Natural killer cell (primary cell): ENCODE measurements around the gene RLN1. TPM values are rescaled to one million over a fixed set of nuclear protein-coding genes. Genes with fewer than 3 reads are reported as not detected.
"Not testable (repeated sequence)": the region's sequence is repeated elsewhere in the genome, so short reads cannot be mapped to it uniquely, and the experiment has no call there.

Experiments used
- ATAC-seq, 3 donors: fragments of 150-1000 bp in 2 of 3; fragments of 200-7000 bp in 1 of 3; cut with Tn5 transposase; 1 replicate in 1 of 3; 2 replicates in 2 of 3; pipeline ENCODE4 v1.10.0; 2021; ENCODE audit warnings: mild to moderate bottlenecking in 2 of 3, moderate library complexity in 2 of 3
- DNase-seq, 2 donors: peaks; one replicate each; pipeline versions ENCODE4 v3.0.0 to v3.0.0-alpha.2; 2013 to 2021; ENCODE audit warnings: mixed read lengths in 1 of 2
- H3K27ac ChIP-seq: one replicate; pipeline ENCODE4 v1.5.1; 2013; ENCODE audit warnings: mild to moderate bottlenecking, low read length
- H3K27me3 ChIP-seq: one replicate; pipeline ENCODE4 v1.6.1; 2013; ENCODE audit warnings: low read length; ENCODE audit not compliant: control insufficient read depth, insufficient read depth
- H3K36me3 ChIP-seq: one replicate; pipeline ENCODE4 v1.6.1; 2013; ENCODE audit warnings: low read length; ENCODE audit not compliant: control insufficient read depth, insufficient read depth
- H3K4me1 ChIP-seq: one replicate; pipeline ENCODE4 v1.6.1; 2013; ENCODE audit warnings: low read length; ENCODE audit not compliant: control insufficient read depth, insufficient read depth
- H3K4me3 ChIP-seq: one replicate; pipeline ENCODE4 v1.5.1; 2013; ENCODE audit warnings: low read length
- H3K9me3 ChIP-seq: one replicate; pipeline ENCODE4 v1.6.1; 2013; ENCODE audit warnings: low read length; ENCODE audit not compliant: control insufficient read depth, insufficient read depth
- H3K27ac Mint-ChIP-seq, 2 donors: one replicate each; pipeline ENCODE4 v1.8.0; 2022; ENCODE audit warnings: mild to moderate bottlenecking in 2 of 2, mixed read lengths in 2 of 2, moderate library complexity in 1 of 2
- H3K27me3 Mint-ChIP-seq, 2 donors: one replicate each; pipeline ENCODE4 v1.8.0; 2022; ENCODE audit warnings: low read depth in 2 of 2, mixed read lengths in 2 of 2
- H3K36me3 Mint-ChIP-seq: one replicate; pipeline ENCODE4 v1.8.0; 2022; ENCODE audit warnings: mixed read lengths
- H3K4me1 Mint-ChIP-seq, 2 donors: one replicate each; pipeline ENCODE4 v1.8.0; 2022; ENCODE audit warnings: mixed read lengths in 2 of 2
- H3K4me3 Mint-ChIP-seq: one replicate; pipeline ENCODE4 v1.8.0; 2022; ENCODE audit warnings: mild to moderate bottlenecking, moderate library complexity, mixed read lengths
- H3K9me3 Mint-ChIP-seq, 2 donors: one replicate each; pipeline ENCODE4 v1.8.0; 2022; ENCODE audit warnings: mixed read lengths in 2 of 2
- WGBS: methylation state at CpG from one replicate; pipeline ENCODE4 v1.1.7; 2013; ENCODE audit warnings: missing lambda C conversion rate; ENCODE audit not compliant: insufficient coverage; 5-methylcytosine and 5-hydroxymethylcytosine counted together
- intact Hi-C: fragments of 100-400 bp; cut with micrococcal nuclease; formaldehyde crosslinking; loops from one replicate; pipeline ENCODE4 v1.14.2; 2022
- total RNA-seq, 4 donors: library from RNA; stranded (reverse); fragments of 120-200 nt in 1 of 4; gene quantifications; one replicate each; pipeline versions ENCODE4 v1.2.3 to v1.2.4, GENCODE V29; 2013 to 2022
- TF ChIP-seq, protein P1 (sequence below): fragments of 200-600 bp; IDR thresholded peaks from one replicate; pipeline ENCODE4 v1.8.0; 2022; ENCODE audit warnings: antibody characterized with exemption

The RLN1 gene, protein sequence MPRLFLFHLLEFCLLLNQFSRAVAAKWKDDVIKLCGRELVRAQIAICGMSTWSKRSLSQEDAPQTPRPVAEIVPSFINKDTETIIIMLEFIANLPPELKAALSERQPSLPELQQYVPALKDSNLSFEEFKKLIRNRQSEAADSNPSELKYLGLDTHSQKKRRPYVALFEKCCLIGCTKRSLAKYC
- 1 to 10 TPM in 2 of 3 donors, under 1 TPM in 1; 0.43 to 1.9 (median 1.5) TPM for total RNA-seq
- total RNA-seq (2013), result 5.7 TPM

DNA sequence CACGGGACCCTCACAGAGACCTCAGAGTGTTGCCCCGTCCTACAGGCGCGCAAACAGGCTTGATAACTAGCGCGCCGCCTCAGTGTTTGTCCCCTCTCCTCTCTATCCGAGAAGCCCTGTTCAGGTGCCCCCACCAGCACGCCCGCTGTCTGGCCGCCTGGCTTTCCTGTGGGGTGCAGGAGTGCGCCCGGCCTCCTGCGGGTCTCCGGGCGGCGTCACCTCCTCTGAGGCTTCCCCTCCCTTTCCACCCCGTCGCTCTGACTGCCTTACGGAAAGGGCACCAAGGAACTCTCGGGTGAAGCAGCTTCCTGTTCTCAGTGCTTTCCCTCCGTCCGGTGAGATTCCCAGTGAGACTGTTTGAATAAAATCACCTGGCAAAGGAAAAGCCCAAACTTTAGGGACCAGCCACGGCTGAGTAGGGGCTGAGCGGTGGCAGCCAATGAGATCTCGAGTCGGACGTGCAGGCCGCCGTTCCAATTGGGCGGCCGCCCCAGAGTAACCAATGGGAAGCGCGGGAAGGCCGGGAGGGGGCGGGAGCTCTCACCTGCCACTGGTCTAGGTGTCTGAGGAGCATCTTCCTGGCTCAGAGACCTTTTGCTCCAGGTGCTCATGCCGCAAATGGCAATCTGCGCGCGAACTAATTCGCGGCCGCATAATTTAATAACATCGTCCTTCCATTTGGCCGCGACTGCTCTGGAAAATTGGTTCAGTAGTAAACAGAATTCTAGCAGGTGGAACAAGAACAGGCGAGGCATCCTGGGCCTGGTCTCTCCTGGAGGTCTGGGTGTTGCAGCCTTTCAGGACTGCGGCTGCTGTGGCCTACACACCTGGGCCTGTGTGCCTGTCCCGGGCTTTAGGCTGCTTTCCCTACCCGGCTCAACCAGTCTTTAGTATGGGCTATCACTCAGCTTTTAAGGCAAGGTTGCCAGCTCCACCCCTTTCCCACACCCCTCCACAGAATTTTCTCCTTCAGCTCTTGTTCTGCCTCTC, at the start of gene RLN1:
RLN1 (minus strand) TSS at position 885 of the 990 bp plus-strand sequence; CDS start at position 755, 130 bp downstream.
- Histone ChIP-seq H3K27ac (peak within 1 kb of the TSS; percentile 17), H3K4me1 (peaks cover 13% of the 10 kb centered on the region), H3K4me3 (peak within 1 kb of the TSS; percentile 3)
- H3K9me3 ChIP-seq, H3K27me3 ChIP-seq, H3K36me3 ChIP-seq, H3K36me3 Mint-ChIP-seq, intact Hi-C loops, H3K9me3 Mint-ChIP-seq, H3K27me3 Mint-ChIP-seq: not testable (repeated sequence)
- DNase-seq (peak in 1 of 2 donors; percentile 45), ATAC-seq (peak; percentile 96 to 99 (median 98))
- 24% methylated on average over 14 of the region's 50 CpGs for WGBS
- peaks cover 14 to 15% of the 10 kb centered on the region in 2 donors for H3K4me1 Mint-ChIP-seq
- H3K4me3 Mint-ChIP-seq, result peak within 1 kb of the TSS; percentile 77
- H3K27ac Mint-ChIP-seq, result peak within 1 kb of the TSS; percentile 27 to 65

DNA sequence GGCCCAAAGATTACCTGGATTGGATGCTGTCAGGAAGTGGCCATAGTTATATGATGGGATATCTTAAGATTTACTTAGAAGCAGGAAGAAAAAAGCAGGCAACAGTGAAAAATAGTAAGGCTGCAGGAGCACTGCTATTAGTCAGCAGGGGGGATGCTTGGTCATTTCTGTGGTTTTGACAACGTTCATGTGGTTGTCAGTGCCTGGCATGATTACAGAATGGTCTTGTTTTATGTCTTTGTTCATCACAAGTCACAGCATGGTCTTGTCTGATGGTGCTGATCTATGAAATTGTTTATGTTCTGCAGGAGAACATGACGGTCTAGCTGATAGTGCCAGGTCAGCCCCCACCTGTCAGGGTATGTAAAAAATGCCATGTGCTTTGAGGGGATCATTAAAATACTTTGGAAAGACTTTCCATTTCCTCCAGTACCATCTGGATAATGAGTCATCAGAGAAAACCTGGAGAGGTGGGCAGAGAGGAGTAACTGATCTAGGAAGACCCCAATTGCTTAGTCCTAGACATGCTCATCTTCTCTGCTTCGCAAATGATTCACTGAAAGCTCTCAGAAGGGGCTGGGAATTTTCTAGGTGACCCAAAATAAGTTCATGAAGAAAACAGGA, 49.5 kb upstream of the RLN1 start:
- Mint-ChIP-seq H3K27me3 (no peaks in the 10 kb centered on the region), H3K4me3 (no peak overlapping the region), H3K9me3 (no peaks in the 10 kb centered on the region), H3K27ac (peak overlapping the region in 1 of 2 donors; percentile 33), H3K36me3 (no peaks in the 10 kb centered on the region), H3K4me1 (peaks cover 29 to 34% of the 10 kb centered on the region in 2 donors)
- Histone ChIP-seq H3K9me3 (no peaks in the 10 kb centered on the region), H3K36me3 (no peaks in the 10 kb centered on the region), H3K27me3 (no peaks in the 10 kb centered on the region), H3K27ac (no peak overlapping the region), H3K4me1 (peaks cover 6% of the 10 kb centered on the region), H3K4me3 (no peak overlapping the region)
- peak in 1 of 2 donors; percentile 6 for DNase-seq
- 39% methylated on average over 3 of the region's 3 CpGs for WGBS
- TF ChIP-seq, protein P1, sequence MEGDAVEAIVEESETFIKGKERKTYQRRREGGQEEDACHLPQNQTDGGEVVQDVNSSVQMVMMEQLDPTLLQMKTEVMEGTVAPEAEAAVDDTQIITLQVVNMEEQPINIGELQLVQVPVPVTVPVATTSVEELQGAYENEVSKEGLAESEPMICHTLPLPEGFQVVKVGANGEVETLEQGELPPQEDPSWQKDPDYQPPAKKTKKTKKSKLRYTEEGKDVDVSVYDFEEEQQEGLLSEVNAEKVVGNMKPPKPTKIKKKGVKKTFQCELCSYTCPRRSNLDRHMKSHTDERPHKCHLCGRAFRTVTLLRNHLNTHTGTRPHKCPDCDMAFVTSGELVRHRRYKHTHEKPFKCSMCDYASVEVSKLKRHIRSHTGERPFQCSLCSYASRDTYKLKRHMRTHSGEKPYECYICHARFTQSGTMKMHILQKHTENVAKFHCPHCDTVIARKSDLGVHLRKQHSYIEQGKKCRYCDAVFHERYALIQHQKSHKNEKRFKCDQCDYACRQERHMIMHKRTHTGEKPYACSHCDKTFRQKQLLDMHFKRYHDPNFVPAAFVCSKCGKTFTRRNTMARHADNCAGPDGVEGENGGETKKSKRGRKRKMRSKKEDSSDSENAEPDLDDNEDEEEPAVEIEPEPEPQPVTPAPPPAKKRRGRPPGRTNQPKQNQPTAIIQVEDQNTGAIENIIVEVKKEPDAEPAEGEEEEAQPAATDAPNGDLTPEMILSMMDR, result no peak
- intact Hi-C loops, result no loop called here
- ATAC-seq, result peak; percentile 73 to 89 (median 73)

DNA sequence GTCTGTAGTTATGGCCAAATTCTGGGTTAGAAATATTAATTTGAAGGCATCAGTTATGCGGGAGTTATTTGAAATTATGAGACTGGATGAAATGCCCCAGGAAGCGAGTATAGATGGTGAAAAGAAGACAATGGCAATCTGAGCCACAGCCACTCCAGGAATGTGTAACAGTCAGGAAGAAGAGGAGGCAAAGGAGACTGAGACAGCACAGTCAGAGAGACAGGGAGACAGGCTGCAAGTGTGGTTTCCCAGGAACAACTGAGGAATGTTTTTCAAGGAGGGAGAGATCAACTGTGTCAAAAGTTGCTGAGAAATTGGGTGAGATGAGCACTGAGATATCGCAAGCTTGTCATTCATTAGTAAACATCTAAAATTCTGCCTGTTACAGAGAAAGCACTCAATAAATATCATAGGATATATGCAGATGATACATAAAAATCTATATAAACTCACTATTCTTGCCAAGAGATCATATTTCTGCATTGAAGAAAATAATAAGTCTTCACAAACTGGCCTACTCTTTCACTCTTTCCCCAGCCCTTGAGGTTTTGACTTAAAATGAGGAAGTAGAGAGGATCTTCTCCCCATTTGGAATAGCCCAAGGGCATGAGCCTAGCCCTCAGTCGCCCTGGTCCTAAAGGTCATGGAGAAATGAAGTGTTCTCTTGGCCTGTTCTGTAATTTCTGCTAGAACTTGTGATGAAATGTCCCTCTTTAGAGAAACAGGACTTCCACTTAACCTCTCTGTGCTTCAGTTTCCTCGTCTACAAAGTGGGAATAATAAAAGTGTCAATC, 48.5 kb upstream of the RLN1 start:
- TF ChIP-seq, protein P1, result no peak
- Histone ChIP-seq H3K4me3 (no peak overlapping the region), H3K27ac (no peak overlapping the region), H3K4me1 (peaks cover 6% of the 10 kb centered on the region), H3K9me3 (no peaks in the 10 kb centered on the region), H3K36me3 (no peaks in the 10 kb centered on the region), H3K27me3 (no peaks in the 10 kb centered on the region)
- no peaks in the 10 kb centered on the region for H3K9me3 Mint-ChIP-seq
- H3K27ac Mint-ChIP-seq, result peak overlapping the region in 1 of 2 donors; percentile 33
- 86% methylated on average over 3 of the region's 5 CpGs for WGBS
- no peaks in the 10 kb centered on the region for H3K27me3 Mint-ChIP-seq
- ATAC-seq (no peak), DNase-seq (no peak)
- H3K36me3 Mint-ChIP-seq, result no peaks in the 10 kb centered on the region
- no peak overlapping the region for H3K4me3 Mint-ChIP-seq
- intact Hi-C loops, result no loop called here
- H3K4me1 Mint-ChIP-seq, result peaks cover 29% of the 10 kb centered on the region in 2 donors
